Gastroesophageal sphincter (tissue), 3 donors: ENCODE data around the gene LAMA3.

Experiments used
- EP300 ChIP-seq: sonication (generic); formaldehyde crosslinking; IDR thresholded peaks from one replicate; pipeline ENCODE4 v1.6.1; 2017; ENCODE audit warnings: antibody characterized with exemption, mild to moderate bottlenecking
- POLR2A ChIP-seq, 2 donors: fragments of 450-650 bp; IDR thresholded peaks; one replicate each; pipeline ENCODE4 v1.6.1; 2017; ENCODE audit warnings: antibody characterized with exemption in 2 of 2, mild to moderate bottlenecking in 2 of 2, moderate library complexity in 1 of 2
- POLR2AphosphoS5 ChIP-seq: sonication (generic); formaldehyde crosslinking; IDR thresholded peaks from one replicate; pipeline ENCODE4 v1.6.1; 2017; ENCODE audit warnings: antibody characterized with exemption
- TF ChIP-seq, protein P1 (sequence below), 4 experiments: fragments of 200-600 bp in 2 of 4; fragments of 450-650 bp in 2 of 4; sonication (generic) in 1 of 4; IDR thresholded peaks; one replicate each; pipeline ENCODE4 v1.5.1; 2017 to 2019; ENCODE audit warnings: antibody characterized with exemption in 4 of 4, mild to moderate bottlenecking in 2 of 4, moderate library complexity in 2 of 4

DNA sequence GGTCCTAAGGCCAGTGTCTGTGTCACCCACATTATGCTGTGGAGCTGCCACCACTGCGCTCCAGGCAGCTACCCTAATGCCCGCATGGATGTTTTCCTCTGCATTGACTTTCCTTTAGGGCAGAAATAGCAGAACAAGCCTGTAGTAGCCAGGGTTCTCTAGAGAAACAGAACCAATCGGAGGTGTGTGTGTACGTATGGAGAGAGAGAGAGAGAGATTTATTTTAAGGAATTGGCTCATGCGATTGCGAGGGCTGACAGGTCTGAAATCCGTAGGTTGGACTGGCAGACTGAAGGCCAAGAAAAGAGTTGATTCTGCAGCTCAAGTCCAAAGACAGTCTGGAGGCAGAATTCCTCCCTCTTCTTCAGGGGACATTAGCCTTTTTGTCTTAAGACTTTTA, 110.3 kb downstream of the LAMA3 start:
- TF ChIP-seq POLR2A (IDR thresholded peaks at IDR 0.05) (no peak), POLR2AphosphoS5 (no peak), EP300 (no peak)
- TF ChIP-seq, protein P1, sequence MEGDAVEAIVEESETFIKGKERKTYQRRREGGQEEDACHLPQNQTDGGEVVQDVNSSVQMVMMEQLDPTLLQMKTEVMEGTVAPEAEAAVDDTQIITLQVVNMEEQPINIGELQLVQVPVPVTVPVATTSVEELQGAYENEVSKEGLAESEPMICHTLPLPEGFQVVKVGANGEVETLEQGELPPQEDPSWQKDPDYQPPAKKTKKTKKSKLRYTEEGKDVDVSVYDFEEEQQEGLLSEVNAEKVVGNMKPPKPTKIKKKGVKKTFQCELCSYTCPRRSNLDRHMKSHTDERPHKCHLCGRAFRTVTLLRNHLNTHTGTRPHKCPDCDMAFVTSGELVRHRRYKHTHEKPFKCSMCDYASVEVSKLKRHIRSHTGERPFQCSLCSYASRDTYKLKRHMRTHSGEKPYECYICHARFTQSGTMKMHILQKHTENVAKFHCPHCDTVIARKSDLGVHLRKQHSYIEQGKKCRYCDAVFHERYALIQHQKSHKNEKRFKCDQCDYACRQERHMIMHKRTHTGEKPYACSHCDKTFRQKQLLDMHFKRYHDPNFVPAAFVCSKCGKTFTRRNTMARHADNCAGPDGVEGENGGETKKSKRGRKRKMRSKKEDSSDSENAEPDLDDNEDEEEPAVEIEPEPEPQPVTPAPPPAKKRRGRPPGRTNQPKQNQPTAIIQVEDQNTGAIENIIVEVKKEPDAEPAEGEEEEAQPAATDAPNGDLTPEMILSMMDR (IDR thresholded peaks at IDR 0.05): no peak
